Measurements from ENCODE around the gene RPS26.
"Not testable (repeated sequence)": the region's sequence is repeated elsewhere in the genome, so short reads cannot be mapped to it uniquely, and the experiment has no call there.

RPS26 gene

GRCh38 chr12:55996715-55997534 is 44.8 kb upstream of the RPS26 start, which contains the start of gene SUOX:
SUOX (plus strand) TSS chr12:55997276; CDS start chr12:56002222, 4,946 bp downstream.
- H3K27ac ChIP-seq, result peak within 1 kb of the TSS; percentile 74 to 80
- peak; percentile 99 for DNase-seq
- H3K4me3 ChIP-seq, result peak within 1 kb of the TSS; percentile 60 to 63
- peaks cover 18 to 50% (median 36%) of the 10 kb centered on the region in 3 donors for H3K36me3 ChIP-seq
- peaks cover 0 to 14% (median 9%) of the 10 kb centered on the region in 4 donors for H3K4me1 ChIP-seq
- TF ChIP-seq, protein P1, sequence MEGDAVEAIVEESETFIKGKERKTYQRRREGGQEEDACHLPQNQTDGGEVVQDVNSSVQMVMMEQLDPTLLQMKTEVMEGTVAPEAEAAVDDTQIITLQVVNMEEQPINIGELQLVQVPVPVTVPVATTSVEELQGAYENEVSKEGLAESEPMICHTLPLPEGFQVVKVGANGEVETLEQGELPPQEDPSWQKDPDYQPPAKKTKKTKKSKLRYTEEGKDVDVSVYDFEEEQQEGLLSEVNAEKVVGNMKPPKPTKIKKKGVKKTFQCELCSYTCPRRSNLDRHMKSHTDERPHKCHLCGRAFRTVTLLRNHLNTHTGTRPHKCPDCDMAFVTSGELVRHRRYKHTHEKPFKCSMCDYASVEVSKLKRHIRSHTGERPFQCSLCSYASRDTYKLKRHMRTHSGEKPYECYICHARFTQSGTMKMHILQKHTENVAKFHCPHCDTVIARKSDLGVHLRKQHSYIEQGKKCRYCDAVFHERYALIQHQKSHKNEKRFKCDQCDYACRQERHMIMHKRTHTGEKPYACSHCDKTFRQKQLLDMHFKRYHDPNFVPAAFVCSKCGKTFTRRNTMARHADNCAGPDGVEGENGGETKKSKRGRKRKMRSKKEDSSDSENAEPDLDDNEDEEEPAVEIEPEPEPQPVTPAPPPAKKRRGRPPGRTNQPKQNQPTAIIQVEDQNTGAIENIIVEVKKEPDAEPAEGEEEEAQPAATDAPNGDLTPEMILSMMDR (IDR thresholded peaks at IDR 0.05), result no peak
- no peaks in the 10 kb centered on the region for H3K9me3 ChIP-seq
- intact Hi-C loops (cut with DNase I; ENCODE audit: low total_unique reads), result loop anchor here (5.0 to 10.0 kb wide), 2 partner anchors 45 to 108 kb away; partner anchors contain the start of genes PA2G4 and RPS26
- H3K27me3 ChIP-seq, result no peaks in the 10 kb centered on the region

DNA sequence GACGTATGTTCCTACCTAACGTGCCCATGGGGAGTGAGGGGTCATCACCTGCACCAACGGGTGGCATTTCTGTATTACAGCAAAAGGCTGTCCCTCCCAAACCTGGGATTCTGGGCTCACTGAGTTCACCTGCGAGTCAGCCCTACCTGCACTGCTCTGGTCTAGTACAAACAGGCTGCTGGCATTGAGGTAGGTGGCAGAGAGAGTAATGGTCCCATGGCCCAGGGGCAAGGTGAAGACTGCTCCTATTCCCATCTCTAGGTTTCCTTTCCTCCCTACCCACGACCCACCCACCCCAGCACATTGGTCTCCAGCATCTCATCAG is 44.2 kb upstream of the RPS26 start:
- Histone ChIP-seq H3K27ac (peak overlapping the region; percentile 74 to 80), H3K4me1 (peaks cover 0 to 14% (median 9%) of the 10 kb centered on the region in 4 donors), H3K27me3 (no peaks in the 10 kb centered on the region), H3K36me3 (peaks cover 12 to 50% (median 33%) of the 10 kb centered on the region in 3 donors), H3K4me3 (peak overlapping the region; percentile 60 to 63), H3K9me3 (no peaks in the 10 kb centered on the region)
- TF ChIP-seq, protein P1 (IDR thresholded peaks at IDR 0.05), result no peak
- intact Hi-C loops (cut with DNase I; ENCODE audit: low total_unique reads), result loop anchor here (5.0 to 10.0 kb wide), 2 partner anchors 45 to 107 kb away; partner anchors contain the start of genes PA2G4 and RPS26
- no peak for DNase-seq

GRCh38 chr12:55999522-55999921 is 42.2 kb upstream of the RPS26 start:
- H3K36me3 ChIP-seq, result peaks cover 0 to 50% (median 31%) of the 10 kb centered on the region in 3 donors
- not testable (repeated sequence) for H3K9me3 ChIP-seq, H3K27me3 ChIP-seq, H3K27ac ChIP-seq, DNase-seq, H3K4me3 ChIP-seq
- intact Hi-C loops (cut with DNase I; ENCODE audit: low total_unique reads), result loop anchor here (5.0 to 10.0 kb wide), 2 partner anchors 43 to 105 kb away; partner anchors contain the start of genes PA2G4 and RPS26
- H3K4me1 ChIP-seq, result peaks cover 0 to 14% (median 9%) of the 10 kb centered on the region in 4 donors

- H3K27me3 ChIP-seq, H3K9me3 ChIP-seq, H3K4me3 ChIP-seq, DNase-seq, H3K27ac ChIP-seq: not testable (repeated sequence)
- peaks cover 0 to 14% (median 9%) of the 10 kb centered on the region in 4 donors for H3K4me1 ChIP-seq
- peaks cover 0 to 50% (median 29%) of the 10 kb centered on the region in 3 donors for H3K36me3 ChIP-seq
- intact Hi-C loops (cut with DNase I; ENCODE audit: low total_unique reads), result loop anchor here (5.0 to 10.0 kb wide), 2 partner anchors 42 to 105 kb away; partner anchors contain the start of genes PA2G4 and RPS26
Observed at GRCh38 chr12:55999999-56000540, 41.6 kb upstream of the RPS26 start.

DNA sequence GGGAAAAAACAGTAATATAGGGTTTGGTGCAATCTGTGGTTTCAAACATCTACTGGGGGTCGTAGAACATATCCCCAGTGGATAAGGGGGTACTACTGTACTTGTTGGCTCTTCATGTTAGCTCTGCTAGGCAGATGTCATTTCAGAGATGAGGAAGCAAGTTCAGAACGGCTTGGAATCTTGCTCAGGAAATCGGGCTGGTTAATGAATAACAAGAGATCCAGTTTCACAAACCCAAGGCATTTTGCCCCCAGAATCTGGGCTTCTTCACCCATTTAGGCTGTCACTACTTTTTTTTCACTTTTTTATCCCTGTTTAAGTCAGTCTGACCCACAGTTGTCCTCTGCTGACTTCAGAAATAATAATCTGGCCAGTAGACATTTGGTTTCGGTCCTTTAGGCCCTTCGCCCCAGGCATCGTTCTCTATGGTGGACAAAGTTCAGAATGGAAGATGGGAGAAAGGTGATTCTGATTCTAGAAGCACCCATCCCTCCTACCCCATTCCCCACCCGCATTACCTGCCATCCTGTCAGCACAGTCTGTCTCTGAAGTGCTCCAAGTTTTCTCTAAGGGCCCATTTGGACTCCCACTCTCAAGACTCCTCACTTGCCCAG is 40.1 kb upstream of the RPS26 start:
- peaks cover 0 to 48% (median 24%) of the 10 kb centered on the region in 3 donors for H3K36me3 ChIP-seq
- TF ChIP-seq, protein P1 (IDR thresholded peaks at IDR 0.05), result no peak
- H3K27me3 ChIP-seq, result no peaks in the 10 kb centered on the region
- intact Hi-C loops (cut with DNase I; ENCODE audit: low total_unique reads), result no loop called here
- no peak for DNase-seq
- H3K4me1 ChIP-seq, result peaks cover 0 to 14% (median 7%) of the 10 kb centered on the region in 4 donors
- no peak overlapping the region for H3K4me3 ChIP-seq
- H3K27ac ChIP-seq, result no peak overlapping the region
- no peaks in the 10 kb centered on the region for H3K9me3 ChIP-seq

DNA sequence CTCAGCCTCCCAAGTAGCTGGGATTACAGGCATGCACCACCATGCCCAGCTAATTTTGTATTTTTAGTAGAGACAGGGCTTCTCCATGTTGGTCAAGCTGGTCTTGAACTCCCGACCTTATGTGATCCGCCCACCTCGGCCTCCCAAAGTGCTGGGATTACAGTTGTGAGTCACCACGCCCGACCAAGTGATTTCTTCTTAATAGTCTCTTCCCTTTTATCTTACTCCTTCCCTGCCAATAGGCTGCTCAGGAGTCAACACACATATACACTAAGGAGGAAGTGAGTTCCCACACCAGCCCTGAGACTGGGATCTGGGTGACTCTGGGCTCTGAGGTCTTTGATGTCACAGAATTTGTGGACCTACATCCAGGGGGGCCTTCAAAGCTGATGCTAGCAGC is 38.3 kb upstream of the RPS26 start:
- H3K27me3 ChIP-seq; H3K9me3 ChIP-seq; H3K4me3 ChIP-seq; H3K27ac ChIP-seq; DNase-seq; intact Hi-C loops (cut with DNase I; ENCODE audit: low total_unique reads); H3K4me1 ChIP-seq: not testable (repeated sequence)
- peaks cover 0 to 48% (median 24%) of the 10 kb centered on the region in 3 donors for H3K36me3 ChIP-seq
